Loucy (cell line): ENCODE measurements around the gene SH3BGRL2.

ENCODE experiments used
- CTCF ChIP-seq: fragments of 200-600 bp; sonication (generic); conservative IDR thresholded peaks from 2 replicates; pipeline ENCODE4 v1.5.1; 2014; ENCODE audit warnings: mild to moderate bottlenecking, antibody characterized with exemption, low read length
- EZH2phosphoT487 ChIP-seq: fragments of 200-600 bp; IDR thresholded peaks from 2 replicates; pipeline ENCODE4 v1.6.1; 2018; ENCODE audit warnings: antibody characterized with exemption, mild to moderate bottlenecking, moderate library complexity, borderline replicate concordance

GRCh38 chr6:79719248-79719960 lies 88.3 kb downstream of the SH3BGRL2 start:
- TF ChIP-seq CTCF (no peak), EZH2phosphoT487 (no peak)
